ENCODE data around the gene SDE2.
"Not testable (repeated sequence)": the region's sequence is repeated elsewhere in the genome, so short reads cannot be mapped to it uniquely, and the experiment has no call there.

Gene SDE2

GRCh38 chr1:225999227-225999911, at the start of gene SDE2:
Gene SDE2, minus strand, starts transcription at chr1:225999343. Its CDS starts 31 bp downstream, at chr1:225999312.
- peak; percentile 100 for DNase-seq

- no peak for DNase-seq
Observed at GRCh38 chr1:226048886-226049285, 49.7 kb upstream of the SDE2 start.

GRCh38 chr1:226047495-226047894, 48.4 kb upstream of the SDE2 start:
- no peak for DNase-seq

- no peak for DNase-seq
Observed at GRCh38 chr1:226046240-226046639, 47.1 kb upstream of the SDE2 start.

GRCh38 chr1:226044514-226045101, 45.5 kb upstream of the SDE2 start:
- no peak for DNase-seq

- no peak for DNase-seq
Observed at GRCh38 chr1:226041419-226041818, 42.3 kb upstream of the SDE2 start.

GRCh38 chr1:226038661-226039060, 39.5 kb upstream of the SDE2 start:
- no peak for DNase-seq

- DNase-seq, result no peak
Observed at GRCh38 chr1:226035915-226036314, 36.8 kb upstream of the SDE2 start.

- peak; percentile 91 for DNase-seq
Observed at GRCh38 chr1:226034482-226034881, 35.3 kb upstream of the SDE2 start.

GRCh38 chr1:226033991-226034390, 34.8 kb upstream of the SDE2 start:
- DNase-seq, result no peak

GRCh38 chr1:226033582-226033981, 34.4 kb upstream of the SDE2 start:
- DNase-seq, result no peak

GRCh38 chr1:226029568-226030225, 30.6 kb upstream of the SDE2 start:
- no peak for DNase-seq

GRCh38 chr1:226029093-226029496, 30.0 kb upstream of the SDE2 start:
- no peak for DNase-seq

- no peak for DNase-seq
Observed at GRCh38 chr1:226027538-226028217, 28.5 kb upstream of the SDE2 start.

- DNase-seq, result no peak
Observed at GRCh38 chr1:226026833-226027232, 27.7 kb upstream of the SDE2 start.

- DNase-seq, result no peak
Observed at GRCh38 chr1:226023735-226024134, 24.6 kb upstream of the SDE2 start.

- DNase-seq, result no peak
Observed at GRCh38 chr1:226021801-226022200, 22.7 kb upstream of the SDE2 start.

- no peak for DNase-seq
Observed at GRCh38 chr1:226021401-226021800, 22.3 kb upstream of the SDE2 start.

- no peak for DNase-seq
Observed at GRCh38 chr1:226019572-226019971, 20.4 kb upstream of the SDE2 start.

- DNase-seq, result no peak
Observed at GRCh38 chr1:226017070-226017469, 17.9 kb upstream of the SDE2 start.

GRCh38 chr1:226009650-226010044, 10.5 kb upstream of the SDE2 start:
- no peak for DNase-seq

- DNase-seq, result not testable (repeated sequence)
Observed at GRCh38 chr1:226007126-226007892, 8.2 kb upstream of the SDE2 start.

GRCh38 chr1:226006686-226007085, 7.5 kb upstream of the SDE2 start:
- no peak for DNase-seq

Measured in femur (tissue), 1 donor.